ENCODE measurements around the gene SLC6A13.

DNA sequence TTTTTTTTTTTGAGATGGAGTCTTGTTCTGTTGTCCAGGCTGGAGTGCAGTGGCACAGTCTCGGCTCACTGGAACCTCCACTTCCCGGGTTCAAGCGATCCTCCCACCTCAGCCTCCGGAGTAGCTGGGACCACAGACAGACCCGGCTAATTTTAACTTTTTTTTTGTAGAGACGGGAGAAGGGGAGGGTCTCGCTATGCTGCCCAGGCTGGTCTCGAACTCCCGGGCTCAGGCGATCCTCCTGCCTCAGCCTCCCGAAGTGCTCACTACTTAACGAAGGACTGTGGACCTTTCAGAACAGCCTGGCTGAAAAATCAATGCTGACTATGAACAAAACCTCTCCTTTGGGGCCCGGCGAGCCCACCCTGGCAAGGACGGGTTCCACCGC lies 59.6 kb downstream of the SLC6A13 start:
- TF ChIP-seq, protein P1, sequence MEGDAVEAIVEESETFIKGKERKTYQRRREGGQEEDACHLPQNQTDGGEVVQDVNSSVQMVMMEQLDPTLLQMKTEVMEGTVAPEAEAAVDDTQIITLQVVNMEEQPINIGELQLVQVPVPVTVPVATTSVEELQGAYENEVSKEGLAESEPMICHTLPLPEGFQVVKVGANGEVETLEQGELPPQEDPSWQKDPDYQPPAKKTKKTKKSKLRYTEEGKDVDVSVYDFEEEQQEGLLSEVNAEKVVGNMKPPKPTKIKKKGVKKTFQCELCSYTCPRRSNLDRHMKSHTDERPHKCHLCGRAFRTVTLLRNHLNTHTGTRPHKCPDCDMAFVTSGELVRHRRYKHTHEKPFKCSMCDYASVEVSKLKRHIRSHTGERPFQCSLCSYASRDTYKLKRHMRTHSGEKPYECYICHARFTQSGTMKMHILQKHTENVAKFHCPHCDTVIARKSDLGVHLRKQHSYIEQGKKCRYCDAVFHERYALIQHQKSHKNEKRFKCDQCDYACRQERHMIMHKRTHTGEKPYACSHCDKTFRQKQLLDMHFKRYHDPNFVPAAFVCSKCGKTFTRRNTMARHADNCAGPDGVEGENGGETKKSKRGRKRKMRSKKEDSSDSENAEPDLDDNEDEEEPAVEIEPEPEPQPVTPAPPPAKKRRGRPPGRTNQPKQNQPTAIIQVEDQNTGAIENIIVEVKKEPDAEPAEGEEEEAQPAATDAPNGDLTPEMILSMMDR (IDR thresholded peaks at IDR 0.05): no peak
- TF ChIP-seq POLR2A (IDR thresholded peaks at IDR 0.05): no peak
